Endothelial cell of umbilical vein (primary cell): ENCODE results near the gene SLIRP. TPM values are rescaled to one million over a fixed set of nuclear protein-coding genes. Genes with fewer than 3 reads are reported as not detected.

Source experiments
- BruUV-seq: library from RNA; stranded (reverse); fragments of 400-500 nt; replicated peaks from 2 replicates; lab custom pipeline; 2021; lab: Mats Ljungman, UMichigan
- CTCF ChIA-PET: fragments of 300-600, 350-600 bp; sonication (Branson Sonifier 250); formaldehyde crosslinking; loops from one replicate; lab custom pipeline; 2021; ENCODE audit warnings: antibody characterized with exemption, inconsistent platforms; lab: Charles Lee
- POLR2A ChIA-PET: fragments of 300-600, 350-600 bp; sonication (Branson Sonifier 250); formaldehyde crosslinking; loops from one replicate; lab custom pipeline; 2021; ENCODE audit warnings: antibody characterized with exemption, inconsistent platforms; lab: Charles Lee
- DNase-seq: peaks from one replicate; pipeline ENCODE4 v3.0.0-alpha.2; 2011; ENCODE audit warnings: low read depth, low spot score
- FAIRE-seq: peaks from 2 replicates; lab custom pipeline; 2011; peaks lifted over from hg19 to GRCh38; lab: Jason Lieb, UNC
- H2AFZ ChIP-seq: 2 replicates; pipeline ENCODE4 v1.6.0; 2012; ENCODE audit warnings: low read depth, low read length, control low read depth, inconsistent platforms
- H3K27ac ChIP-seq: 2 replicates; pipeline ENCODE4 v1.5.1; 2011; ENCODE audit warnings: low read depth, mild to moderate bottlenecking, control low read depth, low read length, moderate library complexity; ENCODE audit not compliant: insufficient read depth
- H3K27me3 ChIP-seq, 2 experiments: 2 replicates each; pipeline versions ENCODE4 v1.6.0 to v1.6.1; 2011; ENCODE audit warnings: low read length in 2 of 2, mixed read lengths in 1 of 2; ENCODE audit not compliant: control insufficient read depth in 2 of 2, insufficient read depth in 2 of 2
- H3K36me3 ChIP-seq, 2 experiments: 2 replicates in 1 of 2; 3 replicates in 1 of 2; pipeline ENCODE4 v1.5.1; 2011; ENCODE audit warnings: low read length in 2 of 2, mild to moderate bottlenecking in 1 of 2, moderate library complexity in 1 of 2; ENCODE audit not compliant: control insufficient read depth in 2 of 2, insufficient read depth in 2 of 2; ENCODE audit errors: extremely low read depth in 1 of 2
- H3K4me1 ChIP-seq: 3 replicates; pipeline ENCODE4 v1.5.1; 2011; ENCODE audit warnings: mild to moderate bottlenecking, low read length; ENCODE audit not compliant: control insufficient read depth, insufficient read depth; ENCODE audit errors: extremely low read depth
- H3K4me2 ChIP-seq: 2 replicates; pipeline ENCODE4 v1.6.1; 2011; ENCODE audit warnings: low read length, control low read depth, mixed read lengths; ENCODE audit not compliant: insufficient read depth
- H3K4me3 ChIP-seq, 3 experiments: fragments of 200-600 bp in 1 of 3; sonication (generic), shearing (Covaris generic) in 1 of 3; replicated peaks in 1 of 3; 2 replicates each; pipeline ENCODE4 v1.5.1; 2011 to 2016; ENCODE audit warnings: control low read depth in 3 of 3, low read length in 3 of 3, mild to moderate bottlenecking in 2 of 3, inconsistent platforms in 1 of 3, low read depth in 1 of 3, moderate library complexity in 1 of 3; ENCODE audit not compliant: insufficient read depth in 1 of 3
- H3K79me2 ChIP-seq: 2 replicates; pipeline ENCODE4 v1.6.0; 2012; ENCODE audit warnings: low read length, inconsistent platforms; ENCODE audit not compliant: control insufficient read depth, insufficient read depth
- H3K9ac ChIP-seq: replicated peaks from 2 replicates; pipeline ENCODE3; 2011; ENCODE audit warnings: low read length, control low read depth; ENCODE audit not compliant: insufficient read depth; ENCODE audit errors: extremely low read depth
- H3K9me1 ChIP-seq: replicated peaks from 3 replicates; pipeline ENCODE4 v1.6.0; 2011; ENCODE audit warnings: mild to moderate bottlenecking, low read length; ENCODE audit not compliant: control insufficient read depth, insufficient read depth; ENCODE audit errors: extremely low read depth
- H3K9me3 ChIP-seq: replicated peaks from 2 replicates; pipeline ENCODE4 v1.5.1; 2012; ENCODE audit warnings: low read length, inconsistent platforms; ENCODE audit not compliant: control insufficient read depth, insufficient read depth
- H4K20me1 ChIP-seq: replicated peaks from 2 replicates; pipeline ENCODE3; 2011; ENCODE audit warnings: mild to moderate bottlenecking, low read length; ENCODE audit not compliant: control insufficient read depth, insufficient read depth; ENCODE audit errors: extremely low read depth
- CTCF ChIP-seq, 2 donors: IDR thresholded peaks; 1 replicate in 1 of 2; 2 replicates in 1 of 2; pipeline ENCODE4 v1.5.1; 2011; ENCODE audit warnings: low read length in 2 of 2, mild to moderate bottlenecking in 2 of 2, moderate library complexity in 2 of 2, control low read depth in 1 of 2, inconsistent platforms in 1 of 2, low read depth in 1 of 2; ENCODE audit not compliant: insufficient read depth in 1 of 2; ENCODE audit errors: extremely low read depth in 1 of 2
- EZH2 ChIP-seq: IDR thresholded peaks from 2 replicates; pipeline ENCODE4 v1.6.1; 2012; ENCODE audit warnings: borderline replicate concordance, low read depth, mild to moderate bottlenecking, moderate library complexity, low read length, inconsistent platforms; ENCODE audit not compliant: severe bottlenecking
- FOS ChIP-seq: IDR thresholded peaks from 2 replicates; pipeline ENCODE4 v1.6.1; 2011; ENCODE audit warnings: mild to moderate bottlenecking, low read length, moderate library complexity, borderline replicate concordance; ENCODE audit not compliant: insufficient read depth
- GATA2 ChIP-seq: IDR thresholded peaks from 2 replicates; pipeline ENCODE4 v1.7.0; 2011; ENCODE audit warnings: low read depth, mild to moderate bottlenecking, moderate library complexity, mixed read lengths, low read length; ENCODE audit not compliant: insufficient read length, insufficient read depth
- JUN ChIP-seq: IDR thresholded peaks from 2 replicates; pipeline ENCODE4 v1.6.1; 2011; ENCODE audit warnings: borderline replicate concordance, low read depth; ENCODE audit not compliant: insufficient read length, insufficient read depth
- MAX ChIP-seq: IDR thresholded peaks from 2 replicates; pipeline ENCODE4 v1.6.1; 2011; ENCODE audit not compliant: insufficient read depth, insufficient read length
- MYC ChIP-seq: IDR thresholded peaks from one replicate; pipeline ENCODE4 v1.6.1; 2011; ENCODE audit warnings: mild to moderate bottlenecking, low read depth, low read length
- POLR2A ChIP-seq: IDR thresholded peaks from 2 replicates; pipeline ENCODE4 v1.6.1; 2012; ENCODE audit warnings: low read depth, mild to moderate bottlenecking, control low read depth, low read length
- POLR2AphosphoS5 ChIP-seq: IDR thresholded peaks from 2 replicates; pipeline ENCODE4 v1.6.1; 2012; ENCODE audit warnings: low read depth, mild to moderate bottlenecking, control low read depth, low read length, moderate library complexity; ENCODE audit not compliant: insufficient read depth
- dilution Hi-C: fragments of 300-500 bp; cut with MboI; formaldehyde crosslinking; loops from one replicate; pipeline ENCODE4 v1.15.0; 2019; ENCODE audit warnings: low sequenced_read_pairs; ENCODE audit not compliant: extremely low pct_ligation_motif_present
- intact Hi-C: fragments of 100-400 bp; cut with micrococcal nuclease; formaldehyde crosslinking; loops from one replicate; pipeline ENCODE4 v1.10.0; 2022
- polyA plus RNA-seq, 4 experiments: library from polyadenylated mRNA; depleted of rRNA in 3 of 4; stranded (reverse) in 3 of 4; unstranded in 1 of 4; fragments of >200 nt; gene quantifications; 2 replicates each; pipeline versions ENCODE4 v1.2.1 to v1.2.3, GENCODE V29; 2011 to 2012; ENCODE audit warnings: missing spikeins in 1 of 4
- total RNA-seq: library from RNA; stranded (reverse); gene quantifications from 2 replicates; pipeline ENCODE4 v1.2.3, GENCODE V29; 2021

SLIRP gene
- total and polyA plus RNA-seq, 2 donors (not counting 3 experiments of a cell fraction or from before 2014, with no cell fraction given), result 144 to 160 TPM

- no TSS peak for BruUV-seq
- Histone ChIP-seq H3K9me3 (no peaks in the 10 kb centered on the region), H3K4me3 (no peak overlapping the region), H3K27ac (no peak overlapping the region), H3K4me2 (no peak overlapping the region), H3K9ac (no peak overlapping the region), H3K4me1 (no peaks in the 10 kb centered on the region), H3K9me1 (no peaks in the 10 kb centered on the region), H4K20me1 (no peaks in the 10 kb centered on the region), H2AFZ (no peak overlapping the region), H3K27me3 (no peaks in the 10 kb centered on the region), H3K36me3 (peaks cover 13 to 18% of the 10 kb centered on the region in 2 experiments), H3K79me2 (peaks cover 3% of the 10 kb centered on the region)
- intact Hi-C loops, result no loop called here
- FAIRE-seq, result no peak
- TF ChIP-seq GATA2, result no peak
- no peak for TF ChIP-seq POLR2AphosphoS5
- no peak for TF ChIP-seq MAX
- no peak for TF ChIP-seq MYC
- no peak for TF ChIP-seq EZH2
- no peak for TF ChIP-seq FOS
- TF ChIP-seq POLR2A, result no peak
- no peak for TF ChIP-seq CTCF (IDR thresholded peaks at IDR 0.05; ENCODE audit: extremely low read depth in 1 of 2, insufficient read depth in 1 of 2, low read depth in 1 of 2, low read length in 2 of 2)
- TF ChIP-seq JUN, result no peak
- no peak for DNase-seq
- POLR2A ChIA-PET, result no interaction called here
- dilution Hi-C loops, result no loop called here
- CTCF ChIA-PET, result no interaction called here
These were observed 13.5 kb downstream of the SLIRP start for GRCh38 chr14:77721437-77721836.
